GM21529 (cell line): ENCODE data around the gene AKR1B1.
A peak's percentile ranks its signal among the peaks of the same experiment; 100 is the strongest.

Experiments
- ATAC-seq: cut with Tn5 transposase; IDR thresholded peaks from one replicate; pipeline ENCODE4 v1.9.1; 2021; ENCODE audit not compliant: unreplicated experiment

AKR1B1 gene

DNA sequence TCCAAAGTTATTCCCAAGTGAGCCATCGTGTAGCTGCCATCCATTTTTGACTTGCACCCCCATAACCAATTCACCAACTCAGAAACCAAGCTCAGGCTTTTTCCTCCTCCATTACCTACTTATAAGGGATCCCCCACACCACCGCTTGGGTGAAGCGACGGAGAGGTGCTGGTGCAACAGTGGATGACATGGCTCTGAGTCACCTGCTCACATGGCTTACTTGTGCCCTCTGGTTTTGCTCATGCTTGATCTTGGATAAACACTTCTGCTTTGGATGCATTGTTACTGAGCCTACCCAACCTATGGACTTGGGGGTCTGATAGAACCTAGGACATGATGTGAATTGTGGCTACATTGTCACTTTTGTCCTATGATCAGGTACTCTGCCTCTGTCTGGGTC lies 12.0 kb upstream of the AKR1B1 start:
- no peak for ATAC-seq

DNA sequence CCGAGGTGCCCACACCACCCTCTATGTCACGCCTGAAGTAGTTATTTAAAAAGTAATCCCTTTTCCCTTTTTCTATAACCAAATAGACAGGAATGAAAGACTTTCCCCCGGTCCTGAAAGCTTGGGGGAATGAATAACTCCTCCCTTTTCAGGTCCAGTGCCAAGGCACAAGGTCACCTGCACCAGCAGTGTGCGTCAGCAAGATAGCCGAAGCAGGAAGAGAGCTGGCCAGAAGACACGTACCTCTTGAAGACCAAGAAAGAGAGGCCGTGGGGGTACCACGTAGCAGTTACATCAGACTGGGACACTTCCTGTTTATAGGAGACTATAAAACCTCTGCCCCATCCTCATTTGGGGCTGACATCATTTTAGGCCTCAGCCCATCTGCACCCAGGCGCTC lies 10.7 kb upstream of the AKR1B1 start:
- ATAC-seq = no peak

DNA sequence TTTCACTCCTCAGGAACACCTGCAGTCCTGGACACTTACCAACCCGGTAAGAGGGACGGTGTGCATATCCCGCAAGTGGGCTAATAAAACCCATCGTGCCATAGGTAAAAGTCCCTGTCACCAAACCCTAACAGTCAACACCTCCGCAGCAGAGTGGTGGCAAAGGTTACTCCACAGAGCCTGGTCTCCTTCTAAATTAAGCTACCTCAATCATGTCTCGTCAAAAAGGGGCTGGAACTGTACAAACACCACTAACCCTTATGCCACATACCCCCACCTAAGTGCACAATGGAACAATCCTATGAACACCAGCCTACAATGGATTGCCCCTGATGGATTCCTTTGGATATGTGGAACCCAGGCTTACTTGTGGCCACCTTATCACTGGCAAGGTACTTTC lies 9.6 kb upstream of the AKR1B1 start:
- ATAC-seq = no peak

DNA sequence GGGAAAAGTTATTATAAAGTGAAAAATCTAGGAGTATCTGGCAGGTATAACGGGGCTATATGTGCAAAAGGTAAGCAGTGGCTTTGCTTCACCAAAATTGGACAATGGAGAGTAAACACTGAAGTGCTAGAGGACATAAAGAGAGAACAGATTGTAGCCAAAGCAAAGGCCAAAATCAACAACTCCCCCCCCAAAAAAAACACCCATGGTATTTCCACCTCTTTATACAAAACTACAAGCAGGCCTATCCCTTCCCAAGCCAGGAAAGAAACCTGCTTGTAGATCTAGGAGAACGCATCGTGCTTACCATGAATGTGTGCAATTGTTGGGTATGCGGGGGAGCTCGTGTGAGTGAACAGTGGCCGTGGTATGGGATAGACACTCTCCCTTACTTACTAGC lies 9.2 kb upstream of the AKR1B1 start:
- ATAC-seq = no peak

DNA sequence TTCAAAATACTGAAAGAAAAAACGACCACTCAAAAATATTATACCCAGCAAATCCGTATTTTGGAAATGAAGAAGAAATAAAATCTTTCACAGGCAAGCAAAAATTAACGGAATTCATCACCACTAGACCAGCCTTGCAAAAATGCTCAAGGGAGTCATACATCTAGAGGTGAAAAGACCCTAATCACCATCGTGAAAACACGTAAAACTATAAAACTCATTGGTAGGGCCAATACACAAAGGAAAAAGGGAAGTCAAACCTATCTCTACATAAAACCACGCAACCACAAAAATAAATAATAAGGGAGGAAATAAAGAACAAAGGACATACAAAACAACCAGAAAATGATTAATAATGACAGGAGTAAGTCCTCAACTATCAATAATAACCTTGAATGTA lies 6.6 kb upstream of the AKR1B1 start:
- no peak for ATAC-seq

DNA sequence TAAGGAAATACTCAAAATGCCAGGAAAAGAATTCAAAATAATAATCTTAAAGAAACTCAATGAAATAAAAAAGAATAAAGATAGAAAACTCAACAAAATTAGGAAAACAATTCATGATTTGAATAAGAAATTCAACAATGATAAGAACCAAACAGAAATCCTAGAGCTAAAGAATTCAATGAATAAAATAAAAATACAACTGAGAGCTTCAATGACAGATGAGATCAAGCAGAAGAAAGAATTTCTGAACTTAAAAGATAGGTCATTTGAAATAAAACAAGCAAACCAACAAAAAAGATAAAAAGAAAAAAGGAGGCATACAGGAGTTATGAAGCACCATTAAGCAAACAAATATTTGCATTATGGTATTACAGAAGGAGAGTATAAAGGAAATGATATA lies 5.6 kb upstream of the AKR1B1 start:
- no peak for ATAC-seq

DNA sequence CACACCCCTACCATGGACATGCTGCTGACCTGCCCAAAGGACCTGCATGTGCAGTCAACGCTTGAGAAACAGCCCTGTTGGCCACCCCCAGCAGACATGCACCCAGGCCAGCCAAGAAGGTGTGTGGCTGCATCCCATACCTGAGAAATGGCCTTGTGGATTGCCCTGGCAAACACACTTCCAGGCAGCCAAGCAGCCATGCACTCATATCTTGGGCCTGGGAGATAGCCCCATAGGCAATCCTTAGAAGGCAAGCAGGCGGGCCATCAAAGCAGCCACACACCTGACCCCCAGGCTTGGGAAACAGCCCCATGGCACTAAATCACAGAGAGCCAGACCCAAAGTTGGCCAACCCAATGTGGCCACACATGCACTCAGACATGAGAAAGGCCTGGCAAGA lies 4.9 kb upstream of the AKR1B1 start:
- ATAC-seq = no peak

DNA sequence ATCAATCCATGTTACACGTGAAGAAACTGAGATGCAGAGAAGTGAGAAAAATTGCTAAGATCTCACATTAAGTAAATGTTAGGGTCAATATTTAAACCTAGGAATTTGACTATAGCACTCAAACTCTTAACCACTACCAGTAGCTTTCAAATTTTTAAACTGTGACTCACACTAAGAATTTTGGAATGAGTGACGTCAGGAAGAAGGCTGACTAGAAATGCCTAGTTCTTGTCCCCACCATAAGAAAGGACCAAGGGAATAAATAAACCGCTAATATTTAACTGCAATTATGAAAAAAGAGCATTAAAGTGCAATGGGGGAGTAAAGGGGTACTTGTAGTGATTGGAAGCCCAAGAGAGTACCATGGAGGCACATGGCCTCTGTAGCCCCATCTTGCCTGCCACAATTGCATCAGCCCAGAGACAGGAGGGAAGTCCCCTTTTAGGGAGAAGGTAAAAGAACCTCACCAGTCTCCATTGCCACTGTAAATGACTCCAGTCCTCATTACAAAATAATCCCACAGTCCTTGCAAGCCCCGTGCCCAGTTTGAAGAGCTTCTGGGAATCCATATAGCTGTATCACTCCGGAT lies 3.5 kb upstream of the AKR1B1 start:
- no peak for ATAC-seq

DNA sequence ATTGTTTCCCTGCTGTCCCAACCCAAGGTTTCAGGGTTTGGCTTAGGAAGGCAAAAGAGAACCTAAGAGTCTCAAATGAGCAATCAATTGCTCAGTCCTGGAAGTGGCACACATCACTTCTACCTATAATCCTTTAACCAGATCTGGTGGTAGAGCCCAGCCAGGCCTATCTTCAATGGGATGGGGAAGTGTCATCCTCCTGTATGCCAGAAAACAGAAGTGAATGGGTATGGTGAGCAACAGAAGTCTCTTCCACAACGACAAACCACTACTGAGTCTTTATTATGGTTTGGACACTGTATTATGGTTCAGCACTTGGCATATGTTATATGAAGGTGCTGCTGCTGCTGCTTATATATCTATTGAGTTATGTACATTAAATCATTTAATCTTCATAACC lies 3.0 kb upstream of the AKR1B1 start:
- no peak for ATAC-seq

DNA sequence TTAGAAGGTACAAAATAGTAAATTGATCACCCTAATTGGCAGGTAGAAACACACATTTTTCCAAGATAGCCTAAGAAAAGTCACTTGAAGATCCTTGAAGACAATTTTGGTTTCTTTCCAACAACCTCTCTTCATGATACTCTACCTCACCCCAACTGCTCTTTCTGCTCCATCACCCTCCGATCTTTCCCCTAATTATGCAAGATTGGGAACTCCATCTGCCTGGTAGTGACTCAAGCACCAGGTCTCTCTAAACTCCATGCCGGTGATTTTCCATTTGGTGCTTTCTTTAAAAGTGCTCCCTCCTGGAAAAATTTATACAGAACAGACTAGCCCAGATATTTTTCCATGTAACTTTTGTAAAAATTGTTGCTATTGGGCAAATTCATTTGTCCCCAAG lies 1.1 kb upstream of the AKR1B1 start:
- ATAC-seq = no peak

DNA sequence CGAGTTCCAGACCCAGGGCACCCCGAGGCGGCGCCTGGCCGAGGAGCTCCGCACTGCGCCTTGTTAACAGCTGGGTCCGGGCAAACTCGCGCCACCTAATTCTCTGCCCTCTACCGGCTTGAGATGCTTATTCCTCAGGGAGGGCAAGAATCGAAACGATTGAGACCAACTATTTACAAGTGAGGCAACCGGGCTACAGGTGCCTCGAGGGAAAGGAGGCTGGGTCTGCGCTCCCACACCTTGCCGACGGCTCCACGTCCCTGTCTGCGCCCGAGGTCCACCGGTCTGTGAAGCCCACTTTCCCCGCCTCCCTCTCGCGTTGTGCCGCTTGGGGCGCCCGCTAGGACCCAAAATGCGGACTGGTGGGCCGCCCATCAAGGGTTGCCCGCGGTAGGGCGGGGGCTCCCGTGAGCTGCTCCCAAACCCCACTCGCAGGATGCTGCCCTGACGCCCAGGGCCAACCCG lies 527 bp downstream of the AKR1B1 start:
- peak; percentile 54 for ATAC-seq

DNA sequence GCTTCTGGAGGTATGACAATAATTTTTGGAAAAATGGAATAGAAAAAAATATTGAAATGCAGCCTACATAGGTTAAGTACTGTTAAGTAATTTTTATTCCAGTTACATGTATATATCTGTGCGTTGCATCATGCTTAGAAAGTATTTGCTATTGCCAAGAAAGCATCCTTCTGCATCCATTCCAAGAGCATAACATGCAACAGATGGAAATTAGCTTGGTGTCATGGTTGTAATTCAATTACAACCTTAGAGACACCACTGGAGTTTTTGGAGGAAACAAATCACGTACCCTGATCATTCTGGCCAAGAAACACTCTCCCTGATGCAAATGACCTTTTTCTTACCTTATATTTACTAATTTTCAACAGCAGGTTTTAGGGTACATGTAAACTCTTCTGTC lies 1.7 kb downstream of the AKR1B1 start:
- no peak for ATAC-seq

DNA sequence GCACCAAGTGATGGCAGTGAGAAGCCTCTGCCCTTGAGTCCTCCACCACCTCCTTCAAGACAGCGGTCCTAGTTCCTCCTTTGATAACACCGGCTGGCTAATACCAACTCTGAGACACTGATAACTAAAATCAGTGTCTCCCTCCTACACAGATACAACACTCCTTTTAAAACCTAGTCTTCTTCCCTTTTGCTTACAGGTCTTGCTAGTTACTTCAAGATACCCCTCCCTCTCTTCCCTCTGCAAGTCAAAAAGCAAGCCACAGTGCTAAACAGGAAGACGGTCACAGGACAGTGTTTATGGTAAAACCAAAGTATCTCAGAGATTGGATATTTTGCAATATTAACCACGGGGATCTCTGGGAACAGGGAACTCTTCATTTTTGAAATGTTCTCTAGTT lies 4.6 kb downstream of the AKR1B1 start:
- no peak for ATAC-seq

DNA sequence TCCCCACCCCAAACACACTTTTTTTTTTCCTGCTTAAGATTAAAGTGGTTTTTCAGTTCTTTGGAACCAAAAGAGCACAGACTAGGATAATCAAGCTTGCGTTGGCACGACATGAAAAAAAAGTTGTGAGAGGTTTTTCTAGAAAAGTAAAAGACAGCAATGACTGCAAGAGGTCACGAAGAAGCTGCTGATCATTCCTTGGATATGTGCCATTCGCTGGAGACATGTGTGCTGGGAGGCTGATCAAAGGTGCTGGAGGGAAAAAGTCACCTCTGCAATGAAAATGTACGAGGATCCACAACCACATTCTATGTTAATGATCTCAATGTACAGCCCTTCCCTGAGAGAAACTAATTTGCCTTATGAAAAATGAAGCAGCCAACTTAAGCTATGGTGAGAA lies 5.4 kb downstream of the AKR1B1 start:
- ATAC-seq = no peak

DNA sequence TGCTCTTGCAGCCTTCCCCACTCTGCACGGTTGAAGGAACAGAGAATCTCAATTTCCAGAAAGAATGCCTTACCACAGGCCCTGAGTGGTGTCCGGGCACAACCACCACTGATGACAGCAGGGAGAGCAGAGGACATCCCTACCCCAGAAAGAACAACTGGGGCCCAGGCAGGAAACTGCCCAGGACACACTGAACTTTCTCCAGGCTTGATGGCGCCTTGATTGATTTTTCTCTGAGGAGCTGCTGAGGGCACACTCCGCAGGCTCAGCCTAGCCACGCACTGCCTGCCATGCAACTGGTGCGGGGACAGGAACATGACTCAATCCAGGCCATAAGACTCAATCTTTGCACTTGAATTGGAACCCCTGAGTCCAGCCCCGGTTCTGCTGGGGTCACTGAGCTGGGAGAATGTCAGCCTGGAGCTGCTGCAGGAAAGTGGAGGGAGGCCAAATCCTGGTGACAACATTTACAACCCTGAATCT lies 5.9 kb downstream of the AKR1B1 start:
- ATAC-seq = no peak

DNA sequence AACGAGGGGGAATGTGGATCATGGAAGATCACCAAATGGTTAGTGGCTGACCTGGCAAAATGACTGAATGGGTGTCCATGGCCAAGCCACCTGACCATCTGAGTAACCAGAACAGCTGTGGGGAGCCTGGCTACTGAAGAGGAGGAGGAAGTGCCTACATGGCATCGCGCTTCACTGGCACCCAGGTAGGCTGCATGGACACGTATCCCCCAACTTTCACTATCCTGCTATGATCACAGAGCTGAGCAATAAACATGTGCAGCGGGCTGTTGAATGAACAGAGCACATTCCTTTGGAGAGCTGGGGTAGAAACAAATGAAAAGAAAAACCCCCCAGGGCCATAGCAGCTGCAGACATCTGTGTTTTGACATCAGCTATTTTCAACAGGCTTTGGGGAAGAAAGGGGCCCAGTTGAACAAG lies 6.5 kb downstream of the AKR1B1 start:
- no peak for ATAC-seq

DNA sequence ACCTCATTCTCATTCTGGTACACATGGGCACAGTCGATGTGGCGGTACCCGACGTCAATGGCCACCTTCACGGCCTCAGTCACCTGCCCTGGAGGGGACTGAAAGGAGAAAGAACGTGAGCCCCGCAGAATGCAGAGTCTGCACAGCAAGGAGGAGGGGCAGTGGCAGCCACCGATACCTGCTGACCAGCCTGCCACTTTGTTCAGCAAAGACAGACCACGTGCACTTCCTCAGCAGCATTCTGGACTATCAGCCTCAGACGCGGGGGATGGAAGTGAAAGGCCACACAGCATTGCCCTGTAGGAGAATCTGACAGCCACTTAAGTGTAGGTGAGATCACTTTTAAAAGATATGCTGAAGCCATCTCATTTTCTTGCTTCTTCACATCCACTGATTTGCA lies 7.2 kb downstream of the AKR1B1 start:
- ATAC-seq = no peak

DNA sequence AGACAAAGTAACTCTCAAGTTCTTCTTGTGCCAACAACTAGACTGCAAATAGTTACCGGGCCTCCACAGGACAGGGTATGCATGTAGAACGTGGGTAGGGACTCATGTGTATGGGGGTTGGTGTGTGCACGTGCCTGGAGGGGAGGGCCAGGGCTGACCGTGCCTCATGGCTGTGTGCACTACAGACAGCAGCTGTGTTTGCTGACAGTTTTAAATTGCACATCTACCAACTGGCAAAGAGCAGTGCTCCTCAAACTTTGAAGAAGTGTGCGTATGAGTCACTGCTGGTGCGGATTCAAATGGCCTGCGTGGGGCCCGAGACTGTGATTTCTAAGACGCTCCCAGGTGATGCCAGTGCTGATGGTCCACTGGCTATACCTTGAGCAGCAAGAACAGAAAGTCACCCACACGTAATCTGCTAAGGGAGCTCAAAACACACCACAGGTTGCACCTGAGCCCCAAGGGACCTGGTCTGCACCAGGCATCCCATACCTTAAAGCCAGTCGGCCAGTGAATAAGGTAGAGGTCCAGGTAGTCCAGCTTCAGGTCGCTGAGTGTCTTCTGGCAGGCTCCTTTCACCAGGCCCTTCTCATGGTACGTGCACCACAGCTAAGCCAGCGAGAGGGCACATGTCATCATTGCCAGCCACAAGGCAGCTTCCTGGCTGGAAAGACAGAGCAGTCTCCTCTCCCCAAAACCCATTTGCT lies 8.5 kb downstream of the AKR1B1 start:
- no peak for ATAC-seq

DNA sequence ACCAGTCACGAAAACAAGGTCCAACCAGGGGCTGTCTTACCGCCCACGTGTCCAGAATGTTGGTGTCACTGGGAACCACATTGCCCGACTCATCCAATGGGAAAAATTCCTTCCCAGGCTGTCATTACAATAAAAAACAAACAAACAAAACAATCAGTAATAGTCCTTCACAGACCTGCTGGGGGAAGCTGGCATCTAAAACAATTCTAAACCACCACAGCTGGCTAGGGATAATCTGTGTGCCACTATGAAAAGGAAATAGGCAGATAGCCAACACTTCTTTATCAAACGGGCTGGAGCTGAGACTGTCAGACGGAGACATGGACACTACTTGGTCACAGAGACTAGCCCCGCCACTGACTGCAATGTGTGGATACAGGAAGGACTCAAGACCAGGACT lies 9.2 kb downstream of the AKR1B1 start:
- ATAC-seq = no peak

DNA sequence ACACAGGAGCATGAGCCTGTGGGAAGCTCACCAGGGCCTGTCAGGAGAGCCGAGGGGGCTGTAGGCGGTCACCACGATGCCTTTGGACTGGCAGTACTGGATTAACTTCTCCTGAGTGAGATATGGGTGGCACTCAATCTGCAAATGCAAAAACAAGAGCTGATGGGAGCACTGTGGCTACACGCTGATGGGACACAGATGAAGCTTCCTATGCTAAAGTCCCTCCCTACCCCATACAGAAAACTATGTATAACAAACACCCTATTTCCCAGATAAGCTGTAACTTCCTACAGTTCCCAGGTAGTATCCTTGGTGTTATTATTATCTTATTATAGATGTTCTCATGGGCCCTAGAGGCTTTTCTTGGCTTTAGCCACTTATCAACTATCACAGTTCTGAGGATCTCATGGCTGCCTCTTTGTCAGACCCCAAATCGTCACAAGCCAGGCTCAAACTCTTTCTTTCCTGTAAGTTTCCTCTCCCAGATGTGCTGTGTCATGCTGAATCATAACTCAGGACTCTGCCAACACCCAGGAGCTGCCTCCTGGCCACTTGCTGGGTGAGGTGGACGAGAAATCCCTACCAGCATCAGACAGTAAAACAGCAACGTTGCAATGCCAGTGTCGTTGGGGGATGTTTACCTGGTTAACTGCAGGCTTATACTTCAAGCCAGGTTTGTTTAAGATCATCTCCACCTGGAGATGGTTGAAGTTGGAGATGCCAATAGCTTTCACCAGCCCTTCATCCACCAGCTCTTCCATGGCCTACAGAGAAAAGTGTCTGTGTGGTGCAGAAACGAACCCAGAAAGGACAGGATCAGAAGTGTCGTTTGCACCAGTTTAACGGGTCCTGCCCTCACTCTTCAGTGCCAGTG lies 10.3 kb downstream of the AKR1B1 start:
- no peak for ATAC-seq

DNA sequence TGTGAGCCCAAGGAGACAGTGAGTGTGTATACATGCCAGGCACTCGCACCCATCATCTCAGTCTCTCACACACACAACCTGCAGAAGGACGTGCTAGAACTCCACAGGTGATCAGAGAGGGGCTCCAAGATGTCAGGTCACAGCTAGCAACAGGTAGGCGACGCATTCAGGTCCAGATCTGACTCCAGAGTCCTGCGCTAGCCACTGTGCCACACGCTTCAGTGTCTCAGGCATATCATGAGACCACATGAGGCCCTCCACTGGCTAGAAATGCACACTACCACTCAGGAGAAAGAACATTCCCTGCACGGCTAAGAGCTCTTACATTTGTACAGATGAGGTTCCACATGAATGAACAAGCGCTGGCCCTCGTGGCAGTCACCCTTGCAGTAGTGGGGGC lies 11.5 kb downstream of the AKR1B1 start:
- no peak for ATAC-seq

DNA sequence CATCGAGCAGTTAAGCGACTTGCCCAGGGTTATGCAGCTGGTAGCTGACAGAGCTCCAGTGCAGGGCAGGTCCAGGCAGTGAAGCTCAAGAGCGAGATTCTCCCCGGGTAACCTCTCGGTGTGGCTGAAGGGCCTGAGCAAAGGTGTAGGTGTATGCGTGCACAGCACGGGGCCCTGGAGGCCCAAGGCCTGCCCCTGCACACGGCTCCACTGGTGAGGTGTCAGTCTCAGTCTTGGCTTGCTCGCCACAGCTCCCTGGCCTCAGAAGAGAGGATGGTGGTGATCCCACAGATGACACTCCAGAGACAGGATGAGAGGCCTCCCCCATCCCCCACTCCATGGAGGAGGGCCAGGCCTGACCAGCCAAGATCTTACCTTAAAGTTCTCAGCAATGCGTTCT lies 12.0 kb downstream of the AKR1B1 start:
- no peak for ATAC-seq
